T-helper 2 cell (primary cell): ENCODE data around the gene CHERP.
"Not testable (repeated sequence)": the region's sequence is repeated elsewhere in the genome, so short reads cannot be mapped to it uniquely, and the experiment has no call there.

Experiments
- DNase-seq, 5 experiments: peaks; one replicate each; pipeline versions ENCODE4 v3.0.0 to v3.0.0-alpha.2; 2012 to 2022

Gene CHERP

DNA sequence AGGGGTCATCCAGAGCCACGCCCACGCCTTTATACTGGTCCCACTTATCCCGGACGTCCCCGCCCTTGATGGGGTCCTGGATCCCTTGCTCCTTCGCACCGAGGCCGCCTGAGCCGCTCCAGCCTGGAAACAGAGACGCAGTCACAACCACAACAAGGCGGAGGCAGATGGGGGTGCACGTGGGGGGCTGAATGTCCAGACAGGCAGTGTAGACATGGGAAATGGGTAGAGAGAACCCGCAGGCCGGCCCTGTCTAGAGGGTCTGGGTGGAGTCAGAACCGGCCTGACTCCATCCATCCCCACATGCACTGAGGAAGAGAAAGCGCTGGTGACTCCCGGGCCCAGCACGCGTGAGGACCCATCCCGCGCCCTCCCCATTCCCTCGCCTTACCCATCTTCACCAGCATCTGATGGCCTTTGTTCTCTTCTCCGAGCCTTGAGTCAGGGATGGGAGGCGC, 23.0 kb downstream of the CHERP start:
- DNase-seq = no peak

DNA sequence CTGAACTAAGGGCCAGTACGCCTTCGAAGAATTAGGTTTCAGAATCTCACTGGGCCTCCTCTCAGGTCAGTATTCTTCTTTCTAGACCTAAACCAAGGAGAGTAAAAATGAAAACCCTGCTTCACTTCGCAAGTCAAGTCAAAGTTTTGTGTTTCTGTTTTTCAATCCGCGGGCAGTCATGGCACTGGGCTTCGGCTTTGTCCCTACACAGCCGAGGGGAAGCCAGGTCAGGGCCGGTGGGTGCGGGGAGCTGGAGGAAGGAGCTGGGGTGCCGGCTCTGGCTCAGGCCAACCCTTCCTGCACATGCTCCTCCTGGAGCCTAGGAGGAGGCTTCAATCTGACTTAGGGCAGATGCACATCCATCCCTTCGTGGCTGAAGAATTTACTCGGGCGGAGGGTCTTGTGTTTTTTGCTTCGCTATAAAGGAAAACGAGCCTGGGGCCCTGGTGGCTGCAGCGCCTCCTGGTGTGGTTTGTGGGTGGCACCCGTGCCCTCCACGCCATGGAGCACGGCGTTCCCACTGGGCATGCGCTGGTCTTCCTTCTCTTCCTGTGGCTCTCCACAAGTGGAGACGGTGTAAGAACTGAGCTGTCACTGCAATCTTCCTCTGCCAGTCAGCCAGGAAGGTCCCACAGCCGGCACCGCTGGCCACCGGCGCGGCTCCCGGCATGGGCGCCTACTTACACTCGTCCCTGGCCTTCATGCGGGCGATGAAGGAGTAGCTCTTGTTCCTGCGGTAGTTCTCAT, 23.6 kb downstream of the CHERP start:
- no peak for DNase-seq

DNA sequence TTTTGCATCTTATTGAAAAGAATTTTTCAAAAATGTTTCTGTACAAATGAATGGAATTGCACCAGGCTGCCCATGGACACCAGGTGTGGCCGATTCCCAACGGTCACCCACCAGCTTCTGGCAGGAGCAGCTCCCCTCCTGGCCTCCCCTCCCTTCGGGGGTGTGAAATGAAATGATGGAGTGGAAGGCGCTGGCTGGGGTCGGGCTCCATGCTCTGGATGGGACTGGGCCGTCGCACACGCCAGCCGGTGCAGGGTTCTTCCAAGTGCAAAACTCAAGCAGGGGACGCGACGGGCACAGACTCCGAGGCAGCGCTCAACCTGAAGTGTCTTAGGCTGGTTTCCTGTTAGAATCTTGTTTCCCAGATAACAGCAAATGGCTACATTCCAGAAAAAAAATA, 24.2 kb downstream of the CHERP start:
- no peak for DNase-seq

DNA sequence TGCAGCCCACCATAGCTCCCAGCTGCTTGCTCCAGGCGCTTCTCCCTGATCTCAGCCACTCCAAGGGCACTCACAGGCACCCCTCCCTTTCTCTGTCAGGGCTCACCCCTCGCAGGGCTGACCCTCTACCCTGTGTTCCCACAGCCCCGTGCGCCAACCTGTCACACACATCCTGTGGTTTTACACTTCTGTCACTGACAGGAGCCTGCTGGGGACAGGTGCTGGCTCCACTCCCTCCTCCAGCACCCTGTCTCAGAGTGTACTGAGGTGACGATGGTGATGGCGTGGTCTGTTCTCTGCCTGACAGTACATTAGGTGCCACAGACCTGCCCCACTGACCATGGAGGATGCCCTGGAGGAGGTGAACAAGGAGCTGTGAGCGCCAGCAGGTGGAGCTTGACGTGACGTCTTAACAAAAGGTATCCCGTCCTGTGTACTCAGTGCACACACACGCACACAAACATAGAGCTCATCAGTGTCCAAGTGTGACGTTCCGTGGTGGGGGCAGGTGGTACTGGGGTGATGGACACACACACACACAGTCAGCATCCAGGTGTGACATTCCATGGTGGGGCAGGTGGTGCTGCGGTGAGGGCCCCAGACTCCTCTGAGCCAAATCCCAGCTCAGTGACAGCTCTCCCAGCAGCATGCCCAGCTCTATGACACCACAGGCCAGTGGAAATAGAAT, 25.2 kb downstream of the CHERP start:
- peak in 1 of 5 experiments; percentile 18 for DNase-seq

DNA sequence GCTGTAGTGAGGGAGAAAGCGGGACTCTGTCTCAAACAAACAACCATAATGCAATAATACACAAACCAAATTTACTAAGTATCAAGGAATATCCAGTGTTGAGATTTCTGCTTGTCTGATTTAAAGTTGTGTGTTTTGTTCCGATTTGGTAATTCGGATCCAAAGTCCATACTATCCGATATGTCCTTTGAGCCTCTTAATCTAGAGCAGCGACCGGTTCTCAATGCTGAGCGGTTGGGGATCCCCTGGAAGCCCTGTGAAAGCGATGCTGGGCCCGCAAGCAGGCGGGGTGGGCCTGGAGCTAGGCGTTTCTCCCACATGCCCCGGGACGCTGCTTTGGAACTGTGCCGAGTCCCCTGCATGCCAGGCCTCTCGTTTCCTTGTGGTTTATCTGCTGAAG, 25.9 kb downstream of the CHERP start:
- no peak for DNase-seq

DNA sequence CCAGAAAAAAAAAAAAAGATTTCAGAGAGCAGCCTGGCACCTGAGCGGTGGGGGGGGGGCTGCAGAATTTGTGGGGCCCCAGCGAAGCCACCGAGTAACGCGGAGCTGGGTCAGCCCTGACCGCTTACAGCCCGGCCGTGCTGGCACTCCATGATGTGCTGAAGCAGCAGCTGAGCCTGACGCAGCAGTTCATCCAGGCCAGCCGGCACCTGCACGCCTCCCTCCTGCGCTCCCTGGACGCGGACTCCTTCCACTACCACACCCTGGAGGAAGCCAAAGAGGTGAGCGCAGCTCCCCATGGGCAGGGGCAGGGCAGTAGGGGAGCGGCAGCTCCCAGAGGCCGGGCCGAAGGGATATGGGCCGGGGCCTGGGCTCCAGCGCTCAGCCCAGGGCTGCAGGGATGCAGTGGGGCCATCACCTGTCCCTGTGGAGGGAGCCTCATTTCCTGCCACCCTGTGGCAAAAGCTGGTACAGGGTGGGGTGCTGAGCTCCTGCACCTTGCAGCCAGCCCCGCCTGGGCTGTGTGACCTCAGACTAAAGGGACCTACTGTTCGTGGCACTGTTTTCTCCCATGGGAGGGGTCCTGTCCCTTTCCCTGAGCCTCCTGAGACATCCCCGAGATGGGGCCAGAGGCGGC, 27.7 kb downstream of the CHERP start:
- no peak for DNase-seq

DNA sequence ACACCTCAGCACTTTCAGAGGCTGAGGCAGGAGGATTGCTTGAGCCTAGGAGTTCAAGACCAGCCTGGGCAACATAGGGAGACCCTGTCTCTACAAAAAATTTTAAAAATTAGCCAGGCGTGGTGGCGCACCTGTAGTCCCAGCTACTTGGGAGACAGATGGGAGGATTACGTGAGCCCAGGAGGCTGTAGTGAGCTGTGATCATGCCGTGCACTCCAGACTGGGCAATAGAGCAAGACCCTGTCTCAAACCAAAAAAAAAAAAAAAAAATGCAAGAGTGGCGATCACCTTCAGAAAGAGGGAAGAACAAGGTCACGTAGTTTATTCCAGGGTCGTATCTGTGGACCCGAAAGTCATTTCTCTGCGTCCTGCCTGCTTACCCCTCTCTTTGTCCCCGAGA, 29.6 kb downstream of the CHERP start:
- DNase-seq = not testable (repeated sequence)

DNA sequence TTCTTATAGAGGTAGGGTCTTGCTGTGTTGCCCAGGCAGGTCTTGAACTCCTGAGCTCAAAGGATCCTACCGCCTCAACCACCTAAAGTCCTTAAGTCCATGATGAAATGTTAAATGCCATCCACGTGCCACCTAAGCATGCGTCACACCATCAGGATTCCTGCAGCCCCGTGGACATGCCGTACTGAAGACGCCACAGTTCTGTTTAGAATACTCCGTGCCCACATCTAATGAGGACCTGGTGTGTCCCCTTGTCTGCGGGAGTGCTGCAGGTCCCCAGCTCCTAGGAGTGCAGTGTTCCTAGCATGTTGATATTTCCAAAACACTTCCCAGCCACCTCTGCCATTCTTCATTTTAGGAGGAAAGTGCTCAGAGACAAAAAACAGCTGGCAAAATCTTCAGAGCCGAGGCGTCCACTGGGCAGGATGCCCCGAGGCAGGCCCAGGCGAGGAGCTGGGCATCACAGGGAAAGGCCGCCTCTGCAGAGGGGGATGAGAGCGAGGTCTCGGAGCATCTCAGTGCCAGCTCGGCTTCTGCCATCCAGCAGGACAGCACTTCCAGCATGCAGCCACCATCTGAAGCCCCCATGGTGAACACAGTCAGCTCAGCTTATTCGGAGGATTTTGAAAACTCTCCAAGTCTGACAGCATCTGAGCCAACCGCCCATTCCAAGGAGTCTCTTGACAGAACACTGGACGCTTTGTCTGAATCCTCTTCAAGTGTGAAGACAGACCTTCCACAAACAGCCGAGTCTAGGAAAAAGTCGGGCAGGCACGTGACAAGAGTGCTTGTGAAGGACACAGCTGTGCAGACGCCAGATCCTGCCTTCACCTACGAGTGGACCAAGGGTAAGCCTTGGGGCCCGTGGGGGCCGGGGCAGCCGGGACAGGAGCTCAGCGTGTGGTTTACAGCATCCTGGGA, 32.8 kb downstream of the CHERP start:
- DNase-seq = no peak

DNA sequence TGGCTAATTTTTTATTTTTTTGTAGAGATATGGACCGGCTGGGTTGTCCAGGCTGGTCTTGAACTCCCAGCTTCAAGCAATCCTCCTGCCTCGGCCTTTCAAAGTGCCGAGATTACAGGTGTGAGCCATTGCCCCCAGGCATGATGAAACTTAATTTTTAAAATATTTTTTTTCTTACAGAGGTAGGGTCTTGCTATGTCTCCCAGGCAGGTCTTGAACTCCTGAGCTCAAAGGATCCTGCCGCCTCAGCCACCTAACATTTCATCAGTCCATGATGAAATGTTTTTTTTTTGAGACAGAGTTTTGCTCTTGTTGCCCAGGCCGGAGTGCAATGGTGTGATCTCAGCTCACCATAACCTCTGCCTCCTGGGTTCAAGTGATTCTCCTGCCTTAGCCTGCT, 33.7 kb downstream of the CHERP start:
- no peak for DNase-seq

DNA sequence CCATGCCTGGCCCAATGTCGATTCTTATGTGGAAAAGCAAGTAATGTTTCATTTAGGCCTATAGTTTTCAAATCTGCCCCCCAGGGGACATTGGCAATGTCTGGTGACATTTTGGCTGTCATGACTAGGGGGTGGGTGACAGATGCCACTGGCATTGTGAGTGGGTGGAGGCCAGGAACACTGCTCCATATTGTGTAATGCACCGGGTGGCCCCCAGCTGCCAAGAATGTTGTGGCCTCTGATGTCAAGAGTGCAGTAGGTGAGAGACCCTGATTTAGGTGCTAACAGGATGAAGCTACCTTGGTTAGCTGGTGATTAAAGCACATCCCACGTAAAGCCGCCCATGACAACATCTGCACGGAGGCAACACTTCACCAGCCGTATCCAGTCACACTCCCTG, 35.3 kb downstream of the CHERP start:
- no peak for DNase-seq

DNA sequence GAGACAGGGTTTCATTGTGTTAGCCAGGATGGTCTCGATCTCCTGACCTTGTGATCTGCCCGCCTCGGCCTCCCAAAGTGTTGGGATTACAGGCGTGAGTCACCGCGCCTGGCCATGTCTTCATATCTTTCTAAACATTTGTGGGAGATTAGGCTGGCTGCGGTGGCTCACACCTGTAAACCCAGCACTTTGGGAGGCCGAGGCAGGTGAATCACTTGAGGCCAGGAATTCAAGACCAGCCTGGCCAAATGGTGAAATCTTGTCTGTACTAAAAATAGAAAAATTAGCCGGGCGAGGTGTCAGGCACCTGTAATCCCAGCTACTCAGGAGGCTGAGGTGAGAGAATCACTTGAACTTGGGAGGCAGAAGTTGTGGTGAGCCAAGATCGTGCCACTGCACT, 36.1 kb downstream of the CHERP start:
- not testable (repeated sequence) for DNase-seq

DNA sequence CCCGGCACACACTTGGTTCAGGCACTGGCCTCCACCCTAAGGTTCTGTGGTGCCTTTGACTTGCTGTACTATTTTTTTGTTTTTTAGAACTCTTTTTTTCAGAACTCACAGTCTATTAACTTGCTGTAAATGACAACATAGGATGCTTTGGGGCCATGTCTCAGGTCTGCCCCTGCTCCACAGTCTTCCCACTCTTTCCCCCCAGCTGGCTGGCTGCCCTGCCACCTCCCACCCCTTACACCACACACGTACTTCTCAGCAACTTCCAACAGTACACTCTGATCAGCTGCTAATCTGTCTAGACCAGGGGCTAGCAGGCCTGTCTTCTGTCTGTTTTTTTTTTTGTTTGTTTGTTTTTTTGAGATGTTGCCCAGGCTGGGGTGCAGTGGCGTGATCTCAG, 38.0 kb downstream of the CHERP start:
- no peak for DNase-seq

DNA sequence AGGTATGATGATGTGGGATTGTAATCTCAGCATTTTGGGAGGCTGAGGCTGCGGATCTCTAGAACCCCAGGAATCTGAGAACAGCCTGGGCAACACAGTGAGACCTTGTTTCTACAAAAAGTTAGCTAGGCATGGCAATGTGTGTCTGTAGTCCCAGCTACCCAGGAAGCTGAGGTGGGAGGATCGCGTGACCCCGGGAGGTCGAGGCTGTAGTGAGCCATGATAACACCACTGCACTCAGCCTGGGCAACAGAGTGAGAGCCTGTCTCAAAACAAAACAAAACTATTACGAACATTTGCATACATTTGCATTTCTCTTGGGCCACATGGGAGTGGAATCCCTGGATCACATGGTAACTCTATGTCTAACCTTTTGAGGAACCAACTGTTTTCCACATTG, 44.4 kb downstream of the CHERP start:
- DNase-seq = no peak

DNA sequence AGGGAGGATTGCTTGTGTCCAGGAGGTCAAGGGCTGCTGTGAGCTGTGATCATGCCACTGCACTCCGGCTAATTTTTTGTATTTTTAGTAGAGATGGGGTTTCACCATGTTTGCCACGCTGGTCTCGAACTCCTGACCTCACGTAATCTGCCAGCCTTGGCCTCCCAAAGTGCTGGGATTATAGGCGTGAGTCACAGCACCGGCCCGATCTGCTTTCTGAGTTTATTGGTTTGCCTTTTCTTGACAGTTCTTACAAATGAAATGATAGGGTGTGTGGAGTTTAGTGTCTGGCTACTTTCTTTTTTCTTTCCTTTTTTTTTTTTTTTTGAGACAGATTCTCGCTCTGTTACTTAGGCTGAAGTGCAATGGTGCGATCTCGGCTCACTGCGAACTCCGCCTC, 45.2 kb downstream of the CHERP start:
- DNase-seq = no peak

DNA sequence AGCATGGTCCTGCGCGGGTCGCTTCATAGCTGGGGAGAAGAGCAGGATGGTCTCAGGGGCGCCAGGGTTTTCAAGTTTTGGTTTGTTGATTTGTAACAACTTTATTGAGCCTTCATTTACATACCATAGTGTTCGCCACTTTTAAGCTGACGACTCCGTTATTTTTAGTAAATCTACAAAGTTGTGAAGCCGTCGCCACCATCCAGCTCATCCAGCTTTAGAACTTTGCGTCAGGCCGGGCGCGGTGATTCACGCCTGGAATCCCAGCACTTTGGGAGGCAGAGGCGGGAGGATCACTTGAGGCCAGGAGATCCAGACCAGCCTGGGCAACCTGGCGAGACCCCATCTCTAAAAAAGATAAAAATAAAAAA, 45.6 kb downstream of the CHERP start:
- no peak for DNase-seq

DNA sequence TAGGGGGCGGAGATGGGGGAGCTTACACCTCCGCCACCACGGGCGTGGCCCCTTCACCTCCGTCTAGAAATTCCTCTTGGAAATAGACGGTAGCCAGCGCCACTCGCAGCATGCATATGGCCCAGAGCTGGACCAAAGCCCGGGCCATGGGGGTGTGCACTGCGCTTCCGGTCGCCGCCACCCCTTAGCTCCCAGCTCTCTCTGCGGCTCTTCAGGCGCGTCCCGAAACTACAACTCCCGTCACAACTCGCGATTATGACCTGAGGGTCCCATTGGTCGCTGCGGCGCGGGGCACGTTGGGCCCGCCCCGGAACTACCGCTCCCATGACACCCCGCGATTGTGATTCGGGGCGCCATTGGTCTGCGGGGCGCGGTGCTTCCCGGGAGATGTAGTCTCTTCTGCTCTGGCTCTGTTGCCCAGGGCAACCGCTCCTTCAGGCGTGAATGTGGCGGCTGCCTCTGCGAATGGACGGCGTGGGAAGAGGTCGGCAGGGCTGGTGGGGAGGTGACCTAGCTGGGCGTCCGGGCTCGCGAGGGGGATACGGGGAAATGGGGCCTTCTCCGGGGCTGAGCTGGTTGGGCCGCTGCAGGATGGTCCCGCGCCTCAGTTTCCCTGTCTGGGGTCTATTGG, 46.1 kb downstream of the CHERP start, which contains the start of the genes C19orf44 and CALR3:
Gene C19orf44, plus strand, starts transcription at position 413 of the 631 bp plus-strand sequence. CDS start 4,399 bp downstream, outside the sequence.
Gene CALR3, minus strand, starts transcription at position 186 of the 631 bp plus-strand sequence. Its CDS starts 38 bp downstream, at position 148.
- DNase-seq = peak; percentile 90 to 99 (median 95)

DNA sequence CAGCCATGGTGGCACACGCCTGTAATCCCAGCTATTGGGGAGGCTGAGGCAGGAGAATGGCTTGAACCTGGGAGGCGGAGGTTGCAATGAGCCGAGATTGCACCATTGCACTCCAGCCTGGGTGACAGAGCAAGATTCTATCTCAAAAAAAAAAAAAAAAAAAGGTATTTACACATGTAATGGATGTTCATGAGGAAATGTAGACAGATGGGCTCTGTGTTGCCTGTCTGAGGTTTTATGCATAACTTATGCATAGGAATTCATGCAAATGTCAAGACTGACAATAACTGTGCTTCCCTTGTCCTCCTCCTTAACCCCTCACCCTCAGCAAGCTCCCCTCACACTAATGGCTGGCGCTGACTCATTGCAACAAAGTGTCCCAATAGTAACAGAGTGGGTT, 55.8 kb downstream of the CHERP start:
- DNase-seq = not testable (repeated sequence)

DNA sequence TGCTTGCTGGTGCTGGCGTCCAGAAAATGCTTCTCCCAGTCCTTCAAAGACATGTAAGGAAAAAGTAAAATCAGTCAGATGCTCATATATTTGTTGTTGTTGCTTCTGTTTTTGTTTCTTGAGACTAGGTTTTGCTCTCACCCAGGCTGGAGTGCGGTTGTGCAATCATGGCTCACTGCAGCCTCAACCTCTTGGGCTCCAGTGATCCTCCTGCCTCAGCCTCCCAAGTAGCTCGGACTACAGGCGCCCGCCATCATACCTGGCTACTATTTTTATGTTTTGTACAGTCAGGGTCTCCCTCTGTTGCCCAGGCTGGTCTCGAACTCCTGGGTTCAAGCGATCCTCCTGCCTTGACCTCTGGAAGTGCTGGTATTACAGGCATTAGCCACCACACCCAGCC, 59.5 kb downstream of the CHERP start:
- no peak for DNase-seq

DNA sequence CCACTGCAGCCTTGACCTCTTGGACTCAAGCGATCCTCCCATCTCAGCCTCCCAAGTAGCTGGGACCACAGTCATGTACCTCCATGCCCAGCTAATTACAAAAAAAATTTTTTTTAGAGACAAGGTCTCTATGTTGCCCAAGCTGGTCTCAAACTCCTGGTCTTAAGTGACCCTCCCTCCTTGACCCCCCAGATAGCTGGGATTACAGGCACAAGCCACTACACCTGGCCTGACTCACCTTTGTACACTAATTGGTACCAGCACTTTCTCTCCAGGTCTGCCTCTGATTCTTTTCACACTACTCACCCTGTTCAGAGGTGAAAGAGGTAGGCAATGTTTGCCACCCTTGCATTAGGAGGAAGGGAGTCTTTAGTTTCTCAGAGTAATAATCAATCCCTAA, 64.9 kb downstream of the CHERP start:
- no peak for DNase-seq

DNA sequence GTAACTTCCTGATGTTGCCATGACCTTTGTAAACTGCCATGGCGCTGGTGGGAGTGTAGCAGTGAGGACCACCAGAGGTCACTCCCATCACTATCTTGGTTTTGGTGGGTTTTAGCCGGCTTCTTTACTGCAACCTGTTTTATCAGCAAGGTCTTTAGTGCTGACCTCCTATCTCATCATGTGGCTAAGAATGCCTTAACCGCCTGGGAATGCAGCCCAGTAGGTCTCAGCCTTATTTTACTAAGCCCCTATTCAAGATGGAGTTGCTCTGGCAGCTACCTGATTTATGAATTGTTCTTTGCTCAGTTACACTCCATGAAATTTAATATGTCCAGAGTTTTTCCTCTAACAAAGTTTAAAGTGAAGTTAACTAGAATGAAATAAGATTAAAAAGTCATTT, 65.8 kb downstream of the CHERP start:
- DNase-seq = no peak

DNA sequence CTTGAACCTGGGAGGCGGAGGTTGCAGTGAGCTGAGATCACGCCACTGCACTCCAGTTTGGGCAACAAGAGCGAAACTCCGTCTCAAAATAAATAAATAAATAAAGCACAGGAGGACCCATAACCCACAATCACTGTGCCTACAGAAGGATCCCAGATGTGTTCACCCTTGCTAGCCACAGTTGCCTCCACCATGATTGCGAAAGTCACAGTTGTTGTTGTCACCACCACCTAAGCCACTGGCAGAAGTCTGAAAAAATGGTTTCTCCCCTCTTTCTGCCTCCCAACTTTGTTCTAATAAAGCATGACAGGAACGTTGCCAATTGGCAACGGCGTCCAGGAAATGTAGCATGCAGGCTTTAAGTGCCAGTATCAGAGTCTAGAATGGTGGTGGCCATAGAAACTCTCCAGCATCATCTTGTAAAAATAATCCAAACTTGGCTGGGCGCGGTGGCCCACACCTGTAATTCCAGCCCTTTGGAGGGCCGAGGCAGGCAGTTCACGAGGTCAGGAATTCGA, 68.3 kb downstream of the CHERP start:
- DNase-seq = no peak

DNA sequence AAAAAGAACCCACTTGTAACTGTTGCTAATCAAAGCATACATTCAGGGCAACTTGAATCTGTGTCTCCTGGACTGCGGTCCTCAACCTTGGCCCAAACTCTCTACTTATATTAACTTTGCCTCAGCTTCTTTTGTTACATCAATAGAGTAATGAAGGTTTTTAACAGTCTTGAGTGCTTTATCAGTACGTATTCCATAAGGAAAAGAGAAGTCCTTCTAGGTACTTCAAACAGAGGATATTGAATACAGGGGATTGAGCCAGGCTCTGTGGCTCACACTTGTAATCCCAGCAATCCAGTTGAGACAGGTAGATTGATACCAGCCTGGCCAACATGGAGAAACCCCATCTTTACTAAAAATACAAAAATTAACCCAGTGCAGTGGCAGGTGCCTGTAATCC, 69.2 kb downstream of the CHERP start:
- no peak for DNase-seq
